Neural progenitor cell (in vitro differentiated cells): ENCODE data around the gene ILDR2. TPM values are rescaled to one million over a fixed set of nuclear protein-coding genes. Genes with fewer than 3 reads are reported as not detected.

Experiments used
- DNase-seq: peaks from one replicate; pipeline ENCODE4 v3.0.0-alpha.2; 2016; ENCODE audit warnings: low spot score
- H2AFZ ChIP-seq: fragments of 200-600 bp; sonication (generic); replicated peaks from 2 replicates; pipeline ENCODE4 v1.6.1; 2016; ENCODE audit warnings: antibody characterized with exemption
- H3F3A ChIP-seq: fragments of 200-600 bp; sonication (generic); 2 replicates; pipeline ENCODE4 v1.6.1; 2016; ENCODE audit warnings: antibody characterized with exemption, low read depth
- H3K27ac ChIP-seq: fragments of 200-600 bp; sonication (generic); 2 replicates; pipeline ENCODE4 v1.5.1; 2016; ENCODE audit warnings: mild to moderate bottlenecking
- H3K27me3 ChIP-seq: fragments of 200-600 bp; sonication (generic); 2 replicates; pipeline ENCODE4 v1.6.1; 2016; ENCODE audit warnings: mild to moderate bottlenecking, moderate library complexity
- H3K36me3 ChIP-seq: fragments of 200-600 bp; sonication (generic); 2 replicates; pipeline ENCODE4 v1.5.1; 2016
- H3K4me1 ChIP-seq: fragments of 200-600 bp; sonication (generic); 2 replicates; pipeline ENCODE4 v1.6.1; 2016; ENCODE audit warnings: mixed run types
- H3K4me2 ChIP-seq: fragments of 200-600 bp; sonication (generic); 2 replicates; pipeline ENCODE4 v1.6.1; 2016
- H3K4me3 ChIP-seq: fragments of 200-600 bp; sonication (generic); 2 replicates; pipeline ENCODE4 v1.5.1; 2016
- H3K79me2 ChIP-seq: fragments of 200-600 bp; sonication (generic); 2 replicates; pipeline ENCODE4 v1.6.1; 2016; ENCODE audit warnings: low read depth
- H3K9ac ChIP-seq: fragments of 200-600 bp; sonication (generic); 2 replicates; pipeline ENCODE4 v1.6.1; 2016
- H3K9me3 ChIP-seq: fragments of 200-600 bp; sonication (generic); 2 replicates; pipeline ENCODE4 v1.5.1; 2016; ENCODE audit warnings: low read depth
- H4K20me1 ChIP-seq: fragments of 200-600 bp; sonication (generic); 2 replicates; pipeline ENCODE4 v1.6.1; 2016; ENCODE audit warnings: low read depth
- H3K27ac Mint-ChIP-seq: 3 replicates; pipeline ENCODE4 v1.8.0; 2021; ENCODE audit warnings: mixed read lengths
- H3K27me3 Mint-ChIP-seq: 2 replicates; pipeline ENCODE4 v1.8.0; 2022; ENCODE audit warnings: low read depth, mild to moderate bottlenecking, inconsistent platforms, moderate library complexity, mixed read lengths; ENCODE audit not compliant: insufficient read depth
- H3K36me3 Mint-ChIP-seq: 3 replicates; pipeline ENCODE4 v1.8.0; 2021; ENCODE audit warnings: mixed read lengths
- H3K4me1 Mint-ChIP-seq: 3 replicates; pipeline ENCODE4 v1.8.0; 2021; ENCODE audit warnings: mixed read lengths
- H3K4me3 Mint-ChIP-seq: 3 replicates; pipeline ENCODE4 v1.8.0; 2021; ENCODE audit warnings: mild to moderate bottlenecking, moderate library complexity, mixed read lengths
- H3K9me3 Mint-ChIP-seq: 3 replicates; pipeline ENCODE4 v1.8.0; 2020; ENCODE audit warnings: mixed read lengths
- CTCF ChIP-seq: fragments of 200-600 bp; sonication (generic); IDR thresholded peaks from 2 replicates; pipeline ENCODE4 v1.5.1; 2017; ENCODE audit warnings: antibody characterized with exemption, mild to moderate bottlenecking
- EZH2 ChIP-seq: fragments of 200-600 bp; sonication (generic); IDR thresholded peaks from 2 replicates; pipeline ENCODE4 v1.6.1; 2017; ENCODE audit warnings: antibody characterized with exemption, mild to moderate bottlenecking, moderate library complexity
- EZH2phosphoT487 ChIP-seq: fragments of 200-600 bp; sonication (generic); IDR thresholded peaks from 2 replicates; pipeline ENCODE4 v1.6.1; 2017; ENCODE audit warnings: antibody characterized with exemption
- total RNA-seq: library from RNA; depleted of rRNA; stranded (reverse); fragments of >200 nt; gene quantifications from 2 replicates; pipeline ENCODE4 v1.2.3, GENCODE V29; 2015; ENCODE audit warnings: low replicate concordance

ILDR2 gene
- 34.3 and 42.1 TPM in 2 replicates for total RNA-seq

- Histone ChIP-seq H3K4me1 (peaks cover 41% of the 10 kb centered on the region), H3K36me3 (no peaks in the 10 kb centered on the region), H3K9me3 (no peaks in the 10 kb centered on the region), H3K27ac (no peak within 1 kb of the TSS), H3K79me2 (no peaks in the 10 kb centered on the region), H4K20me1 (no peaks in the 10 kb centered on the region), H3F3A (peaks cover 24% of the 10 kb centered on the region), H3K4me2 (peak within 1 kb of the TSS; percentile 91), H3K4me3 (peak within 1 kb of the TSS; percentile 83), H3K9ac (no peak within 1 kb of the TSS), H2AFZ (peak within 1 kb of the TSS; percentile 97), H3K27me3 (peaks cover 68% of the 10 kb centered on the region)
- Mint-ChIP-seq H3K36me3 (peaks cover 2% of the 10 kb centered on the region), H3K4me3 (peak within 1 kb of the TSS; percentile 99), H3K9me3 (no peaks in the 10 kb centered on the region), H3K4me1 (peaks cover 60% of the 10 kb centered on the region), H3K27me3 (peaks cover 3% of the 10 kb centered on the region), H3K27ac (peak within 1 kb of the TSS; percentile 93)
- peak; percentile 82 for DNase-seq
- TF ChIP-seq EZH2 (no peak), CTCF (peak; percentile 20), EZH2phosphoT487 (peak; percentile 44)
Measured at GRCh38 chr1:166975361-166976129, at the start of gene ILDR2. Gene ILDR2 (minus strand): TSS chr1:166975540. CDS start chr1:166975268, 272 bp downstream.

GRCh38 chr1:167022384-167022783 lies 47.0 kb upstream of the ILDR2 start:
- no peaks in the 10 kb centered on the region for H3K36me3 Mint-ChIP-seq
- DNase-seq = no peak
- H3K4me1 Mint-ChIP-seq = no peaks in the 10 kb centered on the region
- H3K9me3 Mint-ChIP-seq = peaks cover 6% of the 10 kb centered on the region
- Histone ChIP-seq H3K27me3 (no peaks in the 10 kb centered on the region), H3K27ac (no peak overlapping the region), H3K4me3 (no peak overlapping the region), H3K79me2 (no peaks in the 10 kb centered on the region), H3K36me3 (no peaks in the 10 kb centered on the region), H2AFZ (no peak overlapping the region), H3F3A (no peaks in the 10 kb centered on the region), H3K4me1 (no peaks in the 10 kb centered on the region), H3K9me3 (no peaks in the 10 kb centered on the region), H4K20me1 (no peaks in the 10 kb centered on the region), H3K9ac (no peak overlapping the region), H3K4me2 (no peak overlapping the region)
- no peak for TF ChIP-seq EZH2
- no peak for TF ChIP-seq EZH2phosphoT487
- TF ChIP-seq CTCF = no peak
- H3K27me3 Mint-ChIP-seq = no peaks in the 10 kb centered on the region
- H3K4me3 Mint-ChIP-seq = no peak overlapping the region
- H3K27ac Mint-ChIP-seq = no peak overlapping the region

GRCh38 chr1:167016100-167016750 lies 40.9 kb upstream of the ILDR2 start:
- H3K9me3 ChIP-seq = no peaks in the 10 kb centered on the region
- no peaks in the 10 kb centered on the region for H4K20me1 ChIP-seq
- Mint-ChIP-seq H3K36me3 (no peaks in the 10 kb centered on the region), H3K27me3 (no peaks in the 10 kb centered on the region), H3K9me3 (no peaks in the 10 kb centered on the region), H3K4me1 (peaks cover 8% of the 10 kb centered on the region), H3K27ac (no peak overlapping the region), H3K4me3 (no peak overlapping the region)
- DNase-seq = no peak
- no peak overlapping the region for H3K4me3 ChIP-seq
- H3K9ac ChIP-seq = no peak overlapping the region
- H3K4me2 ChIP-seq = no peak overlapping the region
- no peak for TF ChIP-seq CTCF
- no peak for TF ChIP-seq EZH2
- TF ChIP-seq EZH2phosphoT487 = no peak
- no peaks in the 10 kb centered on the region for H3K79me2 ChIP-seq
- H3F3A ChIP-seq = no peaks in the 10 kb centered on the region
- no peaks in the 10 kb centered on the region for H3K36me3 ChIP-seq
- H3K27ac ChIP-seq = no peak overlapping the region
- H3K4me1 ChIP-seq = peaks cover 24% of the 10 kb centered on the region
- H3K27me3 ChIP-seq = no peaks in the 10 kb centered on the region
- no peak overlapping the region for H2AFZ ChIP-seq
